Activated CD4-positive, alpha-beta T cell treated with anti-CD3 and anti-CD28 coated beads for 36 hours (primary cell): Measurements from ENCODE around the gene LYPD6B. TPM values are rescaled to one million over a fixed set of nuclear protein-coding genes. Genes with fewer than 3 reads are reported as not detected.

Source experiments
- ATAC-seq: fragments of 200-7000 bp; cut with Tn5 transposase; one replicate; pipeline ENCODE4 v1.10.0; 2021; ENCODE audit warnings: mild to moderate bottlenecking, moderate library complexity
- CTCF ChIA-PET: fragments of 350-600 bp; sonication (Branson Sonifier 250); formaldehyde crosslinking; loops from one replicate; lab custom pipeline; 2021; ENCODE audit warnings: antibody characterized with exemption; lab: Charles Lee
- POLR2A ChIA-PET: fragments of 350-600 bp; sonication (Branson Sonifier 250); formaldehyde crosslinking; loops from one replicate; lab custom pipeline; 2021; ENCODE audit warnings: antibody characterized with exemption, inconsistent platforms; lab: Charles Lee
- DNase-seq: peaks from one replicate; pipeline ENCODE4 v3.0.0-alpha.2; 2020
- H3K27ac Mint-ChIP-seq: one replicate; pipeline ENCODE4 v1.8.0; 2021; ENCODE audit warnings: mixed read lengths
- H3K27me3 Mint-ChIP-seq: one replicate; pipeline ENCODE4 v1.8.0; 2021; ENCODE audit warnings: mixed read lengths
- H3K36me3 Mint-ChIP-seq: one replicate; pipeline ENCODE4 v1.8.0; 2021; ENCODE audit warnings: low read depth, mixed read lengths
- H3K4me1 Mint-ChIP-seq: one replicate; pipeline ENCODE4 v1.8.0; 2021; ENCODE audit warnings: mixed read lengths
- H3K4me3 Mint-ChIP-seq: one replicate; pipeline ENCODE4 v1.8.0; 2021; ENCODE audit warnings: mild to moderate bottlenecking, moderate library complexity, mixed read lengths
- H3K9me3 Mint-ChIP-seq: one replicate; pipeline ENCODE4 v1.8.0; 2021; ENCODE audit warnings: low read depth, mixed read lengths
- intact Hi-C, 2 experiments: fragments of 100-400 bp; cut with DNase I in 1 of 2; cut with micrococcal nuclease in 1 of 2; formaldehyde crosslinking; loops; one replicate each; pipeline versions ENCODE4 v1.14.2 to v1.15.1; 2022 to 2024; cut with DNase I, micrococcal nuclease
- total RNA-seq, 2 experiments: library from RNA; stranded (reverse); gene quantifications; one replicate each; pipeline ENCODE4 v1.2.3, GENCODE V29; 2021

LYPD6B gene
- total RNA-seq, 2 experiments from 2014 or later: not detected

DNA sequence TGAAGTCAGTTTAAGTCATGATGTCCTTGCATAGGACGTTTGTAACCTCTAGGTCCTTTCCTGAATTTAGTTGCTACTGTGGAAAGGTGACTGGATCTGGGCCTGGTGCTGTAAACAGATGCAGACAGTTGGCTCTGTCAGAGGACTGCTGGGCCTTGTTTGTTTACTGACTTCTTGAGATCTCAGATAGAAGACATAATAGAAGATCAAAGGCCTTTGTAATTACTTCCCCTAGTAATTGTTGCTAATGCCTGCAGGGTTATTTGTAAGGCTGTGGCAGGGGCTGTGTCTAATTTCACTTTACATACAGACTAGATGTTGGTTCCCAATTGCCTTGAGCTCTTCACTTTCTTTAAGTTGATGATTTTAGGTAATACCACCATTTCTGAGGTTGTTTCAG, 42.5 kb downstream of the LYPD6B start:
- DNase-seq: no peak
- ATAC-seq: no peak
- Mint-ChIP-seq H3K4me1 (no peaks in the 10 kb centered on the region), H3K27me3 (peaks cover 2% of the 10 kb centered on the region), H3K9me3 (no peaks in the 10 kb centered on the region), H3K36me3 (no peaks in the 10 kb centered on the region), H3K27ac (no peak overlapping the region), H3K4me3 (no peak overlapping the region)
- ChIA-PET POLR2A (no interaction called here), CTCF (interaction anchor here (0.5 to 0.7 kb wide), 2 partner anchors 15 to 17 kb away, joined by 3 read pairs; no protein-coding TSS in a partner anchor)
- intact Hi-C loops: no loop called here

DNA sequence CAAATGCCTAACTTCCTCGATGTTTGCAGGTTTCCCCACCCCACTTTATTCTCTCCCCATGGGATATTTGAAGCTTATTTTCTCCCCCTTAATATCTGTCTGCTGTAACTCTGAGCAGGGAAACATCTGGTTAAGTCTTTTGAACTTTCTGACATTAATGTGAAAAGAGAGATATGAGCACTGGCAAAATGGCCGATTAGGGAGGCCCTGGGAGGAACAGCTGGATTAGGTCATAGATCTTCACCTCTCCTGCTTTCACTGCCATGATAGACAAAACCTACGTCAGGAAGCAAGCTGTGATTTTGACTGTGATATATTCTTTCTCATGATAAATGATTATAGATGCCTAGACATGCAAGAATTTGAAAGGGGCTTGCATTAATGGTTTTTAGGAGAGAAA, 43.6 kb downstream of the LYPD6B start:
- intact Hi-C loops: no loop called here
- no peaks in the 10 kb centered on the region for H3K4me1 Mint-ChIP-seq
- no peak overlapping the region for H3K27ac Mint-ChIP-seq
- peaks cover 3% of the 10 kb centered on the region for H3K27me3 Mint-ChIP-seq
- ATAC-seq: no peak
- no peak overlapping the region for H3K4me3 Mint-ChIP-seq
- no peaks in the 10 kb centered on the region for H3K36me3 Mint-ChIP-seq
- DNase-seq: no peak
- H3K9me3 Mint-ChIP-seq: no peaks in the 10 kb centered on the region
- ChIA-PET POLR2A (no interaction called here), CTCF (interaction anchor here (0.7 to 0.9 kb wide), 2 partner anchors 65 to 391 kb away, joined by 3 to 4 read pairs; no protein-coding TSS in a partner anchor)

DNA sequence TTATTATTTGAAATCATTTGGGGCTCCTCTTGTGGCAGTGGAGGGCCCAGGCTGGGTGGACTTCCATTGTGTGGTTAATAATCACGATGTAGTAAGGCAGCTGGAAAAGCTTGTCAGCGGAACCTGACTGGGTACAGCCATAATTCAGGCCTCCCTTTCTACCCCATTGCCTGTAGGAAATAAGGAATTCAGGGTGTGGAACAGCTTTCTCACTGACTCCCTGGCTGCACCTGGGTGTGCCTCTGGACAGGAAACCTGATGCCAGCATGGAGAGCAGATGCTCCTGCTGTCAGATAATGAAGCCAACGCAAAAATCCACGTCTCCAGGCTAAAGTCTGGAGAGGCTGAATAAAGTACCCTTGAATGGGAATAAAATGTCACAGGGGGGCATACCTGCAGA, 44.2 kb downstream of the LYPD6B start:
- no peak for ATAC-seq
- Mint-ChIP-seq H3K4me3 (no peak overlapping the region), H3K36me3 (no peaks in the 10 kb centered on the region), H3K4me1 (no peaks in the 10 kb centered on the region), H3K27ac (no peak overlapping the region), H3K27me3 (peaks cover 4% of the 10 kb centered on the region), H3K9me3 (no peaks in the 10 kb centered on the region)
- no peak for DNase-seq
- ChIA-PET CTCF (interaction anchor here (0.8 kb wide), 1 partner anchor 51 kb away, joined by 3 read pairs; no protein-coding TSS in a partner anchor), POLR2A (no interaction called here)
- intact Hi-C loops: no loop called here

DNA sequence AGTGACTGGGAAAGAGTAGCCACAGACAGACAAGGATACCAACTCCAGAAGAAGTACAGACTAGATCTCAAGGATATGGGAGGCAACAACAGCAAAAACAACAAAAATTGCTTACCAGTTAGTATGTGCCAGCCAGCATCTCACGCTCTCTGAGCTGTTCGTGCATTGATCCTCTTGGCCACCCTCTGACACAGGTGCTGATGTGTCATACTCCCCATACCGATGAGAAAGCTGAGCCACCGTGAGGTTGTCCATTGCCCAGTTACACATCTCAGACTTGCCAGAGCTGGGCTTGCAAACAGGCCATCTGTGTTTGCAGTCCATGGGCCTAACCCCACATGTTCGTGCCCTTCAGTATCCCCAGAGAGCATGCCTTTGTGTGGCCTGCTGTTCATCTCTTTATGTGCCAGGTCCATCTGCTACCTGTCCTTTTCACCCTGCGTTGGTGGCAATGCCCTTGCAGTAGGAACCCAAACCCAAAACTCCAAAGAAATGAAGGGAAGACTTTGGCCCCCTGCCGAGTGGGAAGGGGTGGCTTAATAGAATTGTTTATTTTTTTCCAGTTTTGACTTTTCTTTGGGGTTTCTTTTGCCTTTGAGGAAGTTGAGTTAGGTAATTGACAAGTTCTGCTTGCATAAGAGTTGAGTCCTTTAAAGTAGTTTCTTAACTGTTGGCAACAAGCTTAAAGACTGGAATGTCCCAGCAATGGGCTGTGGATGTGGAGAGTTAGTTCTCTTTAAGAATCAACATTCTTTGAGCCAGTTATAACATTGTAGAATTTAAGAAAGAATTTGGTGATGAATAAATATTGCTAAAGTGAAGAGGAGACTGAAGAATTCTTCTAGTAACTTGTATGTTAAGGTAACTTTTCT, 46.7 kb downstream of the LYPD6B start:
- ATAC-seq (no peak), DNase-seq (no peak)
- intact Hi-C loops: loop anchor here in 1 of 2 experiments (5.0 kb wide), 1 partner anchor 477 kb away; no protein-coding TSS in a partner anchor
- no peak overlapping the region for H3K27ac Mint-ChIP-seq
- no peaks in the 10 kb centered on the region for H3K4me1 Mint-ChIP-seq
- POLR2A ChIA-PET: no interaction called here
- CTCF ChIA-PET: no interaction called here
- H3K27me3 Mint-ChIP-seq: peaks cover 9% of the 10 kb centered on the region
- no peaks in the 10 kb centered on the region for H3K36me3 Mint-ChIP-seq
- H3K4me3 Mint-ChIP-seq: no peak overlapping the region
- H3K9me3 Mint-ChIP-seq: no peaks in the 10 kb centered on the region

DNA sequence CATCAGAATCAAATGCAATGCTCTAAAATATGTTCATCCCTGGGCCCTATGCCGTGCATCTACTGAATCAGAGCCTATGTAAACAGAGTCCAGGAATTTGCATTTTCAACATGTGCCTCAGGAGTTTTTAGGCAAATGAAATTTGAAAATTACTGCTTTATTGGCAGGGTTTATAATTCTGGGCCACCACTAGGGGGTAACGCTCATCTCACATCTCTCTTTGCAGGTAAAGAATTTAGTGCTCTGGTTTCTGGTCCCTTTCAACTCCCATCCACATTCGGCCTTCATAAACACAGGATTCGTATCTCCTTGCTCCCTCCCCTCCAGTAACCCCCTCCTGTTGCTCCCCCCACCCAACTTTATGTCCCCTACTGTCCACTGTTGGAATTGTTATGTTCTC, 49.3 kb downstream of the LYPD6B start:
- peaks cover 11% of the 10 kb centered on the region for H3K27me3 Mint-ChIP-seq
- no peak overlapping the region for H3K4me3 Mint-ChIP-seq
- H3K36me3 Mint-ChIP-seq: no peaks in the 10 kb centered on the region
- intact Hi-C loops: loop anchor here in 1 of 2 experiments (5.0 kb wide), 1 partner anchor 475 kb away; no protein-coding TSS in a partner anchor
- H3K4me1 Mint-ChIP-seq: no peaks in the 10 kb centered on the region
- DNase-seq (peak; percentile 8), ATAC-seq (no peak)
- H3K27ac Mint-ChIP-seq: no peak overlapping the region
- no peaks in the 10 kb centered on the region for H3K9me3 Mint-ChIP-seq
- ChIA-PET CTCF (interaction anchor here (0.8 kb wide), 1 partner anchor 32 kb away, joined by 3 read pairs; no protein-coding TSS in a partner anchor), POLR2A (no interaction called here)

DNA sequence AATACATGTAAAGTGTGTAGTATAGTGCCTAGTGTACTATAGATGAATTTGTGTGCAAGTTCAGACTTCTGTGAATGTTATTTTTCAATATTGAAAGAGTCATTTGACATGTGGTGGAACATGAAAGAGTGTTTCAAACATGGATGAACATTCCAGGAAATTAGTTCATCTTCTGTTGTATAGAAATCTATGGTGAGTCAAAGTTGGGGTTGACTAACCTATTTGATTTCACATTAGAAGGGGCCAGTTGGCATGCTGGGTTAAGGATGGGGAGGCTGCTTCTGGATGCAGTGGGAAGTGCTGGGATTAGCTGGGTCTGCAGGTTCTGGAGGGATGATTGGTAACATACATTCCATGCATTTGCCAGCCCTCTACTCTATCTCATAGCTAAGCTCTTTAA, 50.6 kb downstream of the LYPD6B start:
- CTCF ChIA-PET: no interaction called here
- H3K27me3 Mint-ChIP-seq: peaks cover 14% of the 10 kb centered on the region
- no peak overlapping the region for H3K27ac Mint-ChIP-seq
- H3K9me3 Mint-ChIP-seq: no peaks in the 10 kb centered on the region
- ATAC-seq (peak; percentile 19), DNase-seq (no peak)
- intact Hi-C loops: loop anchor here in 1 of 2 experiments (5.0 kb wide), 1 partner anchor 473 kb away; no protein-coding TSS in a partner anchor
- H3K4me3 Mint-ChIP-seq: no peak overlapping the region
- H3K36me3 Mint-ChIP-seq: no peaks in the 10 kb centered on the region
- POLR2A ChIA-PET: no interaction called here
- H3K4me1 Mint-ChIP-seq: no peaks in the 10 kb centered on the region

DNA sequence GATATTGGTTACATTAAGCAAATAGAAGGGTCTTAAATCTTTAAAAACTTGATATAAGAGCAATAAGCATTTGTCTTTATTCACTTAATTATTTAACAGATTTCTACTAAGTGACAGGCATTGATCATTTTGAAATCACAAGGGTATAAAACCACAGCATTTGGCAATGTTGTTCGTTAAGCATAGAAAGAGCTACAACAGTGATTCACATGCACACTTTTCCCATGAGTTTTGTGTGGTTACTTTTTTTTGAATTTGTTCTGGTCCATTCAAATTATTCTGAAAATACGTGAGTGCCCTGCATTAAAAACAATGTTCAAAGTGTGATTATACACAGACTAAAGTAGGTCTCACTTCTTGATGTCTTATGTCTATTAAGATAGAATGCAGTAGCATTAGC, 52.2 kb downstream of the LYPD6B start:
- Mint-ChIP-seq H3K36me3 (no peaks in the 10 kb centered on the region), H3K27ac (no peak overlapping the region), H3K9me3 (no peaks in the 10 kb centered on the region), H3K27me3 (peaks cover 18% of the 10 kb centered on the region), H3K4me1 (no peaks in the 10 kb centered on the region), H3K4me3 (no peak overlapping the region)
- intact Hi-C loops: no loop called here
- DNase-seq (no peak), ATAC-seq (no peak)
- POLR2A ChIA-PET: no interaction called here
- CTCF ChIA-PET: no interaction called here

DNA sequence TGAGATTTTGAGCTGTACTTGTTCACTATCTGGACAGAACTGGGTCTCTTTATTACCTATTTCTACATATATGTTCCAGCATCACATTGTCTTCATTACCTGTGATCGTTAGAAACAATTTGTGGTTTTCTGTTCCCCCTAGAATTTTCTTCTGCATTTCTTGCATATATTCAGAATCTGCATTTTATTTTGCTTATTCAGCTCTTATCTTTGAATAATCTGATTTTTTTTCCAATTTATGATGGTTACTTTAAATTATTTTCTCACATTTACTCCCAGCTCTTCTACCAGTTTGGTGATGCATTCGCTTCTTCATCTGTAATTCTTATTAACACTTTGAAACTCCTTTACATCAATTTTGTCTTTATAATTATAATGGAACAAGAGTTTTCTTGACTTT, 55.1 kb downstream of the LYPD6B start:
- no peak for DNase-seq
- H3K27me3 Mint-ChIP-seq: peaks cover 19% of the 10 kb centered on the region
- ChIA-PET POLR2A (no interaction called here), CTCF (no interaction called here)
- H3K9me3 Mint-ChIP-seq: no peaks in the 10 kb centered on the region
- intact Hi-C loops: no loop called here
- no peaks in the 10 kb centered on the region for H3K4me1 Mint-ChIP-seq
- H3K36me3 Mint-ChIP-seq: no peaks in the 10 kb centered on the region
- H3K27ac Mint-ChIP-seq: no peak overlapping the region
- ATAC-seq: no peak
- H3K4me3 Mint-ChIP-seq: no peak overlapping the region

DNA sequence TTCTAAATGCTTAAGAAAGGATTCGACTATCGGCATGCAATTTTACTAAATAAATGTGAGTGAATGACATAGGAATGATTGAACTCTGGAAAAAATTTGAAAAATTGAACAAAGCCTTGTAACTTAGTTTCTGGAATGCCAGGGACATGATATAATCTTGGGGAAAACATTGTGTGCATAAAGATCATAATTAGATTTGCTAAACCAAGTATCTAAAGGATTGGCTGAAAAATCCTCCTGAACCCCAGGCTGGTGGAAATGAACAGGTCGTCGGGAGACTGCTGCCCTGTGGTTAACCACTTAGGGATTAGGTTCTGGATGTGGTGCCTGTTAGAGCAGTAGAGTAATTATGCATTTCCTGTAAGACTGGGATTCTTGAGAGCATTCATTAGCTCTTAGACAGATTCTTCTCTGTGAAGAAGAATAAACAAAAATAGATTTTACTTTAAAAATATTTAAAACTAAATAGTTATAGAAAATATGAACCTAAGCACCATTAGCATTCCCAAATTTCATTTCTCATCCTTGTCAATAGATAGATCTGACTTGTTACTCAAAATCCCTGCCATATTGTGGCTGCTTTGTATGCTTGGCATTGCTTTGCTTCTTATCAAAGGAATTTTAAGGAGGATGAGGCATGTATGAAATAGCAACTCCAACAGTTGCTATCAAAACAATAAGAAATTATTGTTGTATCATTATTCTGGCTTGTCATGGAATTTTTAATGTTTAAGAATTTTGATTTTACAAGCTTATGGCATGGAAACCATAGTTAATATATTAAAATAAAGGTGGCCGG, 55.9 kb downstream of the LYPD6B start:
- CTCF ChIA-PET: no interaction called here
- peaks cover 17% of the 10 kb centered on the region for H3K27me3 Mint-ChIP-seq
- H3K9me3 Mint-ChIP-seq: no peaks in the 10 kb centered on the region
- intact Hi-C loops: no loop called here
- H3K4me1 Mint-ChIP-seq: no peaks in the 10 kb centered on the region
- POLR2A ChIA-PET: no interaction called here
- no peak overlapping the region for H3K4me3 Mint-ChIP-seq
- no peaks in the 10 kb centered on the region for H3K36me3 Mint-ChIP-seq
- ATAC-seq (no peak), DNase-seq (no peak)
- H3K27ac Mint-ChIP-seq: no peak overlapping the region

DNA sequence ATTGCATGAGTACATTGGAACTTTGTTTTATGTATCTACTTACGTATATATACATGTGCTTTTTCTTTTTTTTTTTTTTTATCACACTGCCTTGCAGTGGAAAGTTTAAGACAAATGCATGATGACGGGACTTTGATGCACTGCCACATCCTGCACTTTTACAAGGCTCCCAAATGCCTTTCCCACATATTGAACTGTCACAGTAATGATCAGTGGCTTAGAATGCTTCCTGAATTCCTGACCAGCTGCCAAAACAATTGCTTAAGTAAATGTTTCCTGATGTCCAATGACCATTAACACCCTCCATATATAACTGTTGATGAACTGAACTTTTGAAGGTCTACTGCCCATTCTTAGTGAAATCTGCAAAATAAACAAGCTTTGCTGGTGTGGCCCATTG, 60.2 kb downstream of the LYPD6B start:
- no peak overlapping the region for H3K27ac Mint-ChIP-seq
- no peaks in the 10 kb centered on the region for H3K36me3 Mint-ChIP-seq
- ChIA-PET CTCF (no interaction called here), POLR2A (interaction anchor here (0.7 kb wide), 1 partner anchor 94 kb away, joined by 3 read pairs; no protein-coding TSS in a partner anchor)
- no peak overlapping the region for H3K4me3 Mint-ChIP-seq
- DNase-seq: no peak
- peaks cover 9% of the 10 kb centered on the region for H3K27me3 Mint-ChIP-seq
- intact Hi-C loops: no loop called here
- H3K9me3 Mint-ChIP-seq: no peaks in the 10 kb centered on the region
- ATAC-seq: no peak
- H3K4me1 Mint-ChIP-seq: no peaks in the 10 kb centered on the region

DNA sequence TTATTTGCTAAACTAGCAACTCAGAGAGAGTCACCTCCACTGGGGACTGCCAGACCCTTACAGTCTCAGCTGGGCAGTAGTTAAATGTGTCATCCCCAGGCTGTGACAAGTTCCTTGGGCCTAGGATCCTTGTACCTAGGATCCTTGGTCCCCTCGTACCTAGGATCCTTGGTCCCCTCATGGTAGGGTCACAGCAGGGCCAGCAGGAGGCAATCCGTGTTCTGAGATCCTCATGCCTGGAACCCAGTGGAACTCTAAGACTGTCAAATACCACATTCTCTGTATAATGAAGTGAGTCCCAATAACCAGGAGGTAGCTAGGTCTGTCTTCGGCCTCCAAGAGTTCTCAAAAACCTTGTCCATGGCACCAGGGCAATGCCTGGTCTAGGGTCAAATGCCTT, 60.8 kb downstream of the LYPD6B start:
- ATAC-seq: no peak
- H3K9me3 Mint-ChIP-seq: no peaks in the 10 kb centered on the region
- peaks cover 9% of the 10 kb centered on the region for H3K27me3 Mint-ChIP-seq
- no peak for DNase-seq
- no peak overlapping the region for H3K4me3 Mint-ChIP-seq
- H3K36me3 Mint-ChIP-seq: no peaks in the 10 kb centered on the region
- H3K27ac Mint-ChIP-seq: no peak overlapping the region
- POLR2A ChIA-PET: no interaction called here
- H3K4me1 Mint-ChIP-seq: no peaks in the 10 kb centered on the region
- intact Hi-C loops: no loop called here
- CTCF ChIA-PET: no interaction called here
